Kidney (tissue), 14 donors: ENCODE results near the gene TMSB10. TPM values are rescaled to one million over a fixed set of nuclear protein-coding genes. Genes with fewer than 3 reads are reported as not detected.

Source experiments
- DNase-seq, 5 donors: peaks; one replicate each; pipeline ENCODE4 v3.0.0-alpha.2; 2013 to 2020
- FAIRE-seq: peaks from 2 replicates; lab custom pipeline; 2012; peaks lifted over from hg19 to GRCh38; lab: Jason Lieb, UNC
- H3K27ac ChIP-seq, 2 donors: one replicate each; pipeline ENCODE4 v1.7.0; 2013; ENCODE audit warnings: low read depth in 2 of 2, low read length in 2 of 2, inconsistent platforms in 1 of 2
- H3K27me3 ChIP-seq: one replicate; pipeline ENCODE4 v1.7.1; 2013; ENCODE audit warnings: low read length, inconsistent platforms; ENCODE audit not compliant: control insufficient read depth, insufficient read depth
- H3K36me3 ChIP-seq, 3 donors: one replicate each; pipeline versions ENCODE4 v1.7.0 to v1.7.1; 2013; ENCODE audit warnings: low read length in 3 of 3, control low read depth in 1 of 3, inconsistent platforms in 1 of 3; ENCODE audit not compliant: insufficient read depth in 3 of 3, control insufficient read depth in 2 of 3
- H3K4me1 ChIP-seq, 3 donors: one replicate each; pipeline versions ENCODE4 v1.7.0 to v1.7.1; 2013; ENCODE audit warnings: low read length in 3 of 3, inconsistent platforms in 1 of 3, low read depth in 1 of 3; ENCODE audit not compliant: control insufficient read depth in 2 of 3, insufficient read depth in 2 of 3
- H3K4me3 ChIP-seq, 3 donors: one replicate each; pipeline versions ENCODE4 v1.7.0 to v1.8.1; 2013; ENCODE audit warnings: low read length in 3 of 3, control low read depth in 1 of 3, inconsistent platforms in 1 of 3
- H3K9ac ChIP-seq, 3 donors: one replicate each; pipeline versions ENCODE4 v1.7.0 to v1.7.1; 2013; ENCODE audit warnings: low read length in 3 of 3, control low read depth in 1 of 3, inconsistent platforms in 1 of 3
- H3K9me3 ChIP-seq, 3 donors: one replicate each; pipeline versions ENCODE4 v1.7.0 to v1.7.1; 2013; ENCODE audit warnings: low read length in 3 of 3, control low read depth in 1 of 3, inconsistent platforms in 1 of 3; ENCODE audit not compliant: control insufficient read depth in 2 of 3, insufficient read depth in 1 of 3
- CTCF ChIP-seq: IDR thresholded peaks from 3 replicates; pipeline ENCODE4 v1.5.1; 2012; ENCODE audit warnings: mild to moderate bottlenecking, moderate library complexity, borderline replicate concordance; ENCODE audit not compliant: insufficient read depth; ENCODE audit errors: extremely low read depth
- intact Hi-C: fragments of 100-400 bp; cut with DNase I; formaldehyde crosslinking; loops from one replicate; pipeline ENCODE4 v1.11.1; 2022
- polyA plus RNA-seq: library from polyadenylated mRNA; stranded (reverse); fragments of 350-450 nt; fragmentation: Illumina TruSeq; extraction: RNeasy Lipid Tissue Mini Kit (QIAGEN cat#74804); gene quantifications from one replicate; pipeline ENCODE4 v1.2.3, GENCODE V29; 2014; ENCODE audit warnings: low read depth, low replicate concordance; ENCODE audit not compliant: insufficient read depth
- total RNA-seq: library from RNA; stranded (reverse); fragmentation: NEBNext Ultra II Directional; extraction: Animal tissue kit (Norgen Biotek cat#: 25700); gene quantifications from one replicate; pipeline ENCODE4 v1.2.1, GENCODE V29; 2021
- donor health status: control.
- donor health status: control.
- donor health status: control.
- donor health status: control.
- donor health status: control.
- donor health status: DM: yes; HTN: yes; CAD: no.
- donor health status: Normal renal cell carcinoma (clear cell type).

The TMSB10 gene
- total and polyA plus RNA-seq, 2 donors from 2014 or later = 1,610 to 2,277 TPM

- Histone ChIP-seq H3K4me3 (peak overlapping the region in 1 of 3 donors; percentile 54), H3K9me3 (no peaks in the 10 kb centered on the region), H3K27me3 (no peaks in the 10 kb centered on the region), H3K9ac (no peak overlapping the region), H3K4me1 (peaks cover 0 to 11% (median 1%) of the 10 kb centered on the region in 3 donors), H3K27ac (no peak overlapping the region), H3K36me3 (no peaks in the 10 kb centered on the region)
- intact Hi-C loops = loop anchor here (10.0 kb wide), 1 partner anchor 359 kb away; no protein-coding TSS in a partner anchor
- DNase-seq = peak in 1 of 5 donors; percentile 36
- TF ChIP-seq CTCF = no peak
- no peak for FAIRE-seq
Measured at GRCh38 chr2:84925336-84925723, 19.9 kb downstream of the TMSB10 start.

- no peak for FAIRE-seq
- Histone ChIP-seq H3K4me1 (peaks cover 0 to 11% (median 0%) of the 10 kb centered on the region in 3 donors), H3K27ac (no peak overlapping the region), H3K36me3 (no peaks in the 10 kb centered on the region), H3K9me3 (no peaks in the 10 kb centered on the region), H3K4me3 (peak overlapping the region; percentile 34 to 67 (median 54)), H3K27me3 (no peaks in the 10 kb centered on the region), H3K9ac (no peak overlapping the region)
- peak; percentile 99 for TF ChIP-seq CTCF
- intact Hi-C loops = loop anchor here (10.0 kb wide), 1 partner anchor 359 kb away; no protein-coding TSS in a partner anchor
- DNase-seq = peak; percentile 96 to 98 (median 97)
Measured at GRCh38 chr2:84925724-84926376, 20.4 kb downstream of the TMSB10 start.

GRCh38 chr2:84927275-84927627 lies 21.8 kb downstream of the TMSB10 start:
- intact Hi-C loops = loop anchor here (10.0 kb wide), 1 partner anchor 358 kb away; no protein-coding TSS in a partner anchor
- H3K9ac ChIP-seq = no peak overlapping the region

More at GRCh38 chr2:84927275-84927627, 21.8 kb downstream of the TMSB10 start:
- Histone ChIP-seq H3K4me3 (no peak overlapping the region), H3K27me3 (no peaks in the 10 kb centered on the region), H3K9me3 (no peaks in the 10 kb centered on the region), H3K36me3 (no peaks in the 10 kb centered on the region), H3K27ac (no peak overlapping the region), H3K4me1 (peaks cover 0 to 11% (median 0%) of the 10 kb centered on the region in 3 donors)
- DNase-seq = no peak
- no peak for FAIRE-seq
- no peak for TF ChIP-seq CTCF
